Naive thymus-derived CD4-positive, alpha-beta T cell (primary cell): ENCODE data around the gene EFEMP2. TPM values are rescaled to one million over a fixed set of nuclear protein-coding genes. Genes with fewer than 3 reads are reported as not detected.

ENCODE experiments used
- ATAC-seq: fragments of 150-1000 bp; cut with Tn5 transposase; 2 replicates; pipeline ENCODE4 v1.10.0; 2021; ENCODE audit warnings: mild to moderate bottlenecking, moderate library complexity
- CTCF ChIA-PET: fragments of 350-600 bp; sonication (Branson Sonifier 250); formaldehyde crosslinking; loops from one replicate; lab custom pipeline; 2021; ENCODE audit warnings: antibody characterized with exemption; lab: Charles Lee
- POLR2A ChIA-PET: fragments of 350-600 bp; sonication (Branson Sonifier 250); formaldehyde crosslinking; loops from one replicate; lab custom pipeline; 2021; ENCODE audit warnings: antibody characterized with exemption, inconsistent platforms; lab: Charles Lee
- DNase-seq, 9 donors: peaks; one replicate each; pipeline versions ENCODE4 v3.0.0 to v3.0.0-alpha.2; 2020 to 2022; ENCODE audit warnings: mixed read lengths in 1 of 9
- H3K27ac ChIP-seq: one replicate; pipeline ENCODE4 v1.7.0; 2013; ENCODE audit warnings: mild to moderate bottlenecking, low read depth, low read length, moderate library complexity
- H3K27me3 ChIP-seq, 2 donors: one replicate each; pipeline ENCODE4 v1.7.0; 2013; ENCODE audit warnings: low read length in 2 of 2, mild to moderate bottlenecking in 2 of 2, moderate library complexity in 2 of 2; ENCODE audit not compliant: control insufficient read depth in 2 of 2, insufficient read depth in 2 of 2
- H3K36me3 ChIP-seq, 3 experiments: 1 replicate in 2 of 3; 2 replicates in 1 of 3; pipeline ENCODE4 v1.7.0; 2013; ENCODE audit warnings: low read length in 3 of 3, mild to moderate bottlenecking in 3 of 3, moderate library complexity in 1 of 3; ENCODE audit not compliant: insufficient read depth in 3 of 3, control insufficient read depth in 2 of 3
- H3K4me1 ChIP-seq, 2 donors: one replicate each; pipeline ENCODE4 v1.7.0; 2013; ENCODE audit warnings: low read length in 2 of 2, mild to moderate bottlenecking in 2 of 2, moderate library complexity in 1 of 2; ENCODE audit not compliant: control insufficient read depth in 2 of 2, insufficient read depth in 2 of 2
- H3K4me3 ChIP-seq: 2 replicates; pipeline ENCODE4 v1.7.0; 2013; ENCODE audit warnings: mild to moderate bottlenecking, low read length
- H3K9me3 ChIP-seq, 3 experiments: 1 replicate in 2 of 3; 2 replicates in 1 of 3; pipeline ENCODE4 v1.7.0; 2013; ENCODE audit warnings: low read length in 3 of 3; ENCODE audit not compliant: control insufficient read depth in 2 of 3
- H3K27ac Mint-ChIP-seq, 9 donors: one replicate each; pipeline ENCODE4 v1.8.0; 2020 to 2022; ENCODE audit warnings: mixed read lengths in 9 of 9, mild to moderate bottlenecking in 8 of 9, moderate library complexity in 5 of 9, inconsistent platforms in 2 of 9
- H3K27me3 Mint-ChIP-seq, 5 donors: one replicate each; pipeline ENCODE4 v1.8.0; 2021 to 2022; ENCODE audit warnings: mixed read lengths in 5 of 5, mild to moderate bottlenecking in 1 of 5
- H3K36me3 Mint-ChIP-seq, 5 donors: one replicate each; pipeline ENCODE4 v1.8.0; 2020 to 2022; ENCODE audit warnings: mixed read lengths in 5 of 5, mild to moderate bottlenecking in 3 of 5, inconsistent platforms in 1 of 5
- H3K4me1 Mint-ChIP-seq, 7 donors: one replicate each; pipeline ENCODE4 v1.8.0; 2020 to 2022; ENCODE audit warnings: mixed read lengths in 7 of 7, mild to moderate bottlenecking in 3 of 7, inconsistent platforms in 1 of 7
- H3K4me3 Mint-ChIP-seq, 10 donors: one replicate each; pipeline ENCODE4 v1.8.0; 2020 to 2022; ENCODE audit warnings: mild to moderate bottlenecking in 10 of 10, mixed read lengths in 10 of 10, moderate library complexity in 6 of 10, inconsistent platforms in 2 of 10
- H3K9me3 Mint-ChIP-seq, 11 donors: one replicate each; pipeline ENCODE4 v1.8.0; 2020 to 2022; ENCODE audit warnings: mixed read lengths in 11 of 11, mild to moderate bottlenecking in 4 of 11, inconsistent platforms in 1 of 11, moderate library complexity in 1 of 11
- intact Hi-C, 2 donors: fragments of 100-400 bp; cut with micrococcal nuclease; formaldehyde crosslinking; loops; one replicate each; pipeline ENCODE4 v1.15.1; 2023
- polyA plus RNA-seq, 2 donors: library from polyadenylated mRNA; unstranded; fragments of 300-500 nt; fragmentation: Illumina TruSeq; gene quantifications; one replicate each; pipeline ENCODE4 v1.2.3, GENCODE V29; 2021
- total RNA-seq, 6 experiments: library from RNA in 5 of 6; stranded (reverse) in 5 of 6; gene quantifications; 1 replicate in 5 of 6; 2 replicates in 1 of 6; pipeline ENCODE4 v1.2.3 and lab custom pipeline; 2021 to 2026

Gene EFEMP2
- total and polyA plus RNA-seq, 7 experiments from 2014 or later = 0.40 to 16.0 (median 9.2) TPM

GRCh38 chr11:65862191-65862735 lies 10.3 kb downstream of the EFEMP2 start:
- H3K4me3 Mint-ChIP-seq = peak overlapping the region in 5 of 10 donors; percentile 47 to 100 (median 95)
- H3K27ac Mint-ChIP-seq = peak overlapping the region in 5 of 9 donors; percentile 12 to 76 (median 59)
- Histone ChIP-seq H3K27me3 (no peaks in the 10 kb centered on the region), H3K27ac (peak overlapping the region; percentile 88), H3K4me1 (peaks cover 18 to 24% of the 10 kb centered on the region in 2 donors), H3K36me3 (peaks cover 5 to 63% (median 12%) of the 10 kb centered on the region in 3 experiments), H3K9me3 (no peaks in the 10 kb centered on the region), H3K4me3 (no peak overlapping the region)
- H3K9me3 Mint-ChIP-seq = peaks cover 0 to 1% (median 0%) of the 10 kb centered on the region in 11 donors
- ChIA-PET CTCF (interaction anchor here (1.2 to 8.3 kb wide), 2 partner anchors 17 to 26 kb away, joined by 3 to 159 read pairs; partner anchors contain the start of genes CCDC85B and FIBP), POLR2A (interaction anchor here (0.7 to 12.9 kb wide), 6 partner anchors 8 to 97 kb away, joined by 3 to 316 read pairs (median 60); partner anchors contain the start of genes CCDC85B, EFEMP2, FIBP and SART1)
- intact Hi-C loops = no loop called here
- DNase-seq (peak in 1 of 9 donors; percentile 2), ATAC-seq (no peak)
- H3K36me3 Mint-ChIP-seq = peaks cover 0 to 20% (median 9%) of the 10 kb centered on the region in 5 donors
- no peaks in the 10 kb centered on the region for H3K27me3 Mint-ChIP-seq
- peaks cover 23 to 38% (median 24%) of the 10 kb centered on the region in 7 donors for H3K4me1 Mint-ChIP-seq

GRCh38 chr11:65861533-65862183 lies 10.9 kb downstream of the EFEMP2 start:
- H3K9me3 Mint-ChIP-seq = peaks cover 0 to 1% (median 0%) of the 10 kb centered on the region in 11 donors
- no peaks in the 10 kb centered on the region for H3K9me3 ChIP-seq
- DNase-seq (peak in 2 of 9 donors; percentile 3 to 21), ATAC-seq (no peak)
- ChIA-PET CTCF (interaction anchor here (1.2 to 8.3 kb wide), 3 partner anchors 9 to 26 kb away, joined by 3 to 159 read pairs (median 30); partner anchors contain the start of genes CCDC85B and FIBP), POLR2A (interaction anchor here (0.9 to 12.9 kb wide), 11 partner anchors 9 to 450 kb away, joined by 3 to 316 read pairs (median 54); partner anchors contain the start of genes BANF1, C11orf68, CCDC85B and CTSW)
- H3K27ac Mint-ChIP-seq = peak overlapping the region in 8 of 9 donors; percentile 43 to 99 (median 96)
- peaks cover 5 to 61% (median 12%) of the 10 kb centered on the region in 3 experiments for H3K36me3 ChIP-seq
- peaks cover 18 to 25% of the 10 kb centered on the region in 2 donors for H3K4me1 ChIP-seq
- peak overlapping the region; percentile 65 for H3K4me3 ChIP-seq
- peak overlapping the region; percentile 88 for H3K27ac ChIP-seq
- intact Hi-C loops = no loop called here
- no peaks in the 10 kb centered on the region for H3K27me3 Mint-ChIP-seq
- H3K4me1 Mint-ChIP-seq = peaks cover 22 to 41% (median 27%) of the 10 kb centered on the region in 7 donors
- H3K27me3 ChIP-seq = no peaks in the 10 kb centered on the region
- peak overlapping the region; percentile 92 to 100 (median 97) for H3K4me3 Mint-ChIP-seq
- H3K36me3 Mint-ChIP-seq = peaks cover 2 to 20% (median 9%) of the 10 kb centered on the region in 5 donors

GRCh38 chr11:65861165-65861505 lies 11.5 kb downstream of the EFEMP2 start:
- ChIA-PET POLR2A (interaction anchor here (0.6 to 12.9 kb wide), 14 partner anchors 9 to 451 kb away, joined by 3 to 316 read pairs (median 23); partner anchors contain the start of genes BANF1, C11orf68, CCDC85B and CTSW), CTCF (interaction anchor here (1.2 to 8.3 kb wide), 3 partner anchors 9 to 27 kb away, joined by 3 to 159 read pairs (median 30); partner anchors contain the start of genes CCDC85B and FIBP)
- peaks cover 27 to 46% (median 32%) of the 10 kb centered on the region in 7 donors for H3K4me1 Mint-ChIP-seq
- H3K9me3 Mint-ChIP-seq = peaks cover 0 to 6% (median 0%) of the 10 kb centered on the region in 11 donors
- H3K27ac Mint-ChIP-seq = peak overlapping the region; percentile 67 to 99 (median 96)
- no peaks in the 10 kb centered on the region for H3K27me3 ChIP-seq
- intact Hi-C loops = no loop called here
- H3K27me3 Mint-ChIP-seq = no peaks in the 10 kb centered on the region
- H3K36me3 ChIP-seq = peaks cover 5 to 61% (median 14%) of the 10 kb centered on the region in 3 experiments
- DNase-seq (peak in 2 of 9 donors; percentile 8 to 25), ATAC-seq (no peak)
- peaks cover 7 to 25% (median 11%) of the 10 kb centered on the region in 5 donors for H3K36me3 Mint-ChIP-seq
- H3K27ac ChIP-seq = peak overlapping the region; percentile 88
- H3K4me1 ChIP-seq = peaks cover 22 to 30% of the 10 kb centered on the region in 2 donors
- H3K4me3 Mint-ChIP-seq = peak overlapping the region; percentile 92 to 100 (median 97)
- peak overlapping the region; percentile 65 for H3K4me3 ChIP-seq
- H3K9me3 ChIP-seq = no peaks in the 10 kb centered on the region

GRCh38 chr11:65860278-65861164 lies 12.1 kb downstream of the EFEMP2 start, which contains the start of gene MUS81:
Gene MUS81 (plus strand): TSS chr11:65860433. CDS start chr11:65860754, 321 bp downstream.
- Histone ChIP-seq H3K9me3 (no peaks in the 10 kb centered on the region), H3K27ac (peak within 1 kb of the TSS; percentile 88), H3K27me3 (no peaks in the 10 kb centered on the region), H3K36me3 (peaks cover 8 to 61% (median 20%) of the 10 kb centered on the region in 3 experiments), H3K4me3 (peak within 1 kb of the TSS; percentile 65), H3K4me1 (peaks cover 28 to 36% of the 10 kb centered on the region in 2 donors)
- Mint-ChIP-seq H3K27ac (peak within 1 kb of the TSS; percentile 88 to 99 (median 97)), H3K4me1 (peaks cover 28 to 52% (median 39%) of the 10 kb centered on the region in 7 donors), H3K27me3 (no peaks in the 10 kb centered on the region), H3K4me3 (peak within 1 kb of the TSS; percentile 92 to 100 (median 97)), H3K36me3 (peaks cover 9 to 31% (median 17%) of the 10 kb centered on the region in 5 donors), H3K9me3 (peaks cover 0 to 8% (median 0%) of the 10 kb centered on the region in 11 donors)
- POLR2A ChIA-PET = interaction anchor here (0.6 to 12.9 kb wide), 40 partner anchors 10 to 1379 kb away, joined by 3 to 316 read pairs (median 6); partner anchors contain the start of genes AP5B1, BANF1, C11orf68 and CCDC85B
- peak; percentile 91 to 96 (median 95) for DNase-seq
- ATAC-seq = peak; percentile 63
- intact Hi-C loops = loop anchor here (1.0 kb wide), 5 partner anchors 8 to 101 kb away; partner anchors contain the start of genes C11orf68 (in 1 of the 2), DRAP1 (in 1 of the 2) and SART1 (in 1 of the 2)
- CTCF ChIA-PET = interaction anchor here (0.8 to 8.3 kb wide), 15 partner anchors 10 to 285 kb away, joined by 3 to 159 read pairs (median 4); partner anchors contain the start of genes CCDC85B, EHBP1L1, FIBP and KAT5

GRCh38 chr11:65859812-65860277 lies 12.8 kb downstream of the EFEMP2 start:
- CTCF ChIA-PET = interaction anchor here (0.6 to 8.3 kb wide), 18 partner anchors 10 to 284 kb away, joined by 3 to 159 read pairs (median 4); partner anchors contain the start of genes CCDC85B, EHBP1L1, FIBP and KAT5
- peak overlapping the region; percentile 88 to 99 (median 97) for H3K27ac Mint-ChIP-seq
- H3K4me3 Mint-ChIP-seq = peak overlapping the region; percentile 92 to 100 (median 97)
- peaks cover 30 to 57% (median 45%) of the 10 kb centered on the region in 7 donors for H3K4me1 Mint-ChIP-seq
- intact Hi-C loops = loop anchor here (1.0 to 10.0 kb wide), 20 partner anchors 8 to 1543 kb away; partner anchors contain the start of genes RELA (in 2 of the 2), AP5B1 (in 1 of the 2), C11orf68 (in 1 of the 2) and DRAP1 (in 1 of the 2)
- Histone ChIP-seq H3K27me3 (no peaks in the 10 kb centered on the region), H3K27ac (peak overlapping the region; percentile 88), H3K4me1 (peaks cover 35 to 39% of the 10 kb centered on the region in 2 donors), H3K4me3 (peak overlapping the region; percentile 65), H3K9me3 (no peaks in the 10 kb centered on the region), H3K36me3 (peaks cover 15 to 61% (median 27%) of the 10 kb centered on the region in 3 experiments)
- peak in 1 of 9 donors; percentile 40 for DNase-seq
- peaks cover 10 to 33% (median 20%) of the 10 kb centered on the region in 5 donors for H3K36me3 Mint-ChIP-seq
- POLR2A ChIA-PET = interaction anchor here (0.6 to 12.9 kb wide), 39 partner anchors 10 to 1380 kb away, joined by 3 to 316 read pairs (median 6); partner anchors contain the start of genes AP5B1, BANF1, C11orf68 and CCDC85B
- no peak for ATAC-seq
- peaks cover 0 to 9% (median 0%) of the 10 kb centered on the region in 11 donors for H3K9me3 Mint-ChIP-seq
- no peaks in the 10 kb centered on the region for H3K27me3 Mint-ChIP-seq
